Non-pigmented ciliary epithelial cell (primary cell): ENCODE measurements around the gene EVI5L.
"Not testable (repeated sequence)": the region's sequence is repeated elsewhere in the genome, so short reads cannot be mapped to it uniquely, and the experiment has no call there.

ENCODE experiments used
- DNase-seq: peaks from one replicate; pipeline ENCODE4 v3.0.0-alpha.2; 2010; ENCODE audit warnings: low read depth

The EVI5L gene

DNA sequence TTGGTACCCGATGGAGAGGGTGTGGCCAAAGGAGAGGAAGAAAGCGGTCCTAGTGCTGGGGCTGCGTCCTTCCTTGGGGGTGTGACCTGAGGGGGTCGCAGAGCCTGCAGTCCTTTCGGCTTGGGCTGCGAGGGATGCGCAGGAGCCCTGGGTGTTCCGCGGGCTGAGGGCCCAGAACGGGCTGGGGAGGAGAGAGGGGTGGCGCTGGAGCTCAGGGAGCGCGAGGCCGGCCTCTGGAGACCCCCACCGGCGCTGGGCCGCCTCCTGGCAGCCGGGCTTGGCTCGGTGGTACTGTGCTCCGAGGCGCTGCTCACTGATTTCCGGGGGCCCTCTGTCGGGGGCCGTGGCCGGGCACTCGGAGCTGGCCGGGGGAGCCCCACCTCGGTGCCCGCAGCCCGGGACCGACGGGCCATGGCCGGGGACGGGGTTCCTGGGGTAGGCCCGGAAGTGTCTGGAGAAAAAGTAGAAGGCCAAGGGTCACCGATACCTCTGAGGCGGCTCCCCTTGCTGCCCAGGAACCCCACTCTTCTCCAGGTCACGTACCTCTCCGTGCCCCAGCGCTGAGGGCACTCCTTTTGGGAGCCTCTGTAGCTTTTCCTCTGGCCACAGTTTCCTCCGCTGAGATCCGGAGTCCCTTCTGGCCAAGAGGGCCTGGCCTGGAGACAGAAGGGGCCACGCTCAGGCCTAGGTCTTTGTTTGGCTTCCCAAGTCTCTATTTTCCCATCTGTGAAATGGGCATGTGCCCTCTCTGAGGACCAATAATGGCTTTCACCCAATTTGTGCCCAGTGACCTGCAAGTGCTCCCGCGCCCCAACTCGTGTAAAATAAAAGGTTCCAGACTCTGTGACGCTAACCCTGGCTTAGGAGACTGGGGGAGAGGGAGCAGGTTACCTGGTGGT is 42.5 kb downstream of the EVI5L start:
- DNase-seq = no peak

DNA sequence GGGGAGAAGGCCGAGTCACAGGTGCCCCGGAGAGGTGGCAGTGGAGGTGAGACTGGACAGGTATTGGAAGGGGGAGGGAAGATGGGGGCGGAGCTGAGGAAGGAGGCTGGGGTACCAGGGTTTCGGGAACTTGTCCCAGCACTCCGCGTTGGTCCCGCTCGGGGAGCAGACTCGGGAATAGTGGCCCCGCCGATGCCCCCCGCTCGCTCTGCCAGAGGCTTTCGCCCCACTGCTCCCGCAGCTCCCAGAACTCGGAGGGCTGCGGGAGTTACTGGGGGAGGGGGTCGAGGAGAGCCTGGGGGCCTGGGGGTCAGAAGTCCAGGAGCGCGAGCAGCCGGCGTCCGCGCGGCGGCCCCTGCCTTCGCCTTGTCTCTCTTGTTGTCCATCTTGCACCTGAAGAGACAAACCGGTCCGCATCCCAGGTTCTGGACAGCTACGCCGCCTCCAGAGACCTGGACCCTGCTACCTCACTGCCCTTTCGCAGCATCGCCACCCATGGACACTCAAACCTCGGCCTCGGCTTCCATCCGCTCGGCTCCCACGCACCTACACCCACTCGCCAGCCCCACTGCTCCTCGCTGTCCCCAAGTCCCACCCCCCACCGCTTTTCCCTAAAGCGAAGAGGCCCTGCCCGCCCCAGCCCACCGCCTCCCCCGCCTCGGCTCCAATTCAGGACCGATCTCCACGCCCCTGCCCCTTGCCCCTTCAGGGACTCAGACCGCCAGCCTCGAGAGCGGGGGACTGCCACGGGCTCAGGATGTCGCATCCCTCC is 43.5 kb downstream of the EVI5L start:
- no peak for DNase-seq

DNA sequence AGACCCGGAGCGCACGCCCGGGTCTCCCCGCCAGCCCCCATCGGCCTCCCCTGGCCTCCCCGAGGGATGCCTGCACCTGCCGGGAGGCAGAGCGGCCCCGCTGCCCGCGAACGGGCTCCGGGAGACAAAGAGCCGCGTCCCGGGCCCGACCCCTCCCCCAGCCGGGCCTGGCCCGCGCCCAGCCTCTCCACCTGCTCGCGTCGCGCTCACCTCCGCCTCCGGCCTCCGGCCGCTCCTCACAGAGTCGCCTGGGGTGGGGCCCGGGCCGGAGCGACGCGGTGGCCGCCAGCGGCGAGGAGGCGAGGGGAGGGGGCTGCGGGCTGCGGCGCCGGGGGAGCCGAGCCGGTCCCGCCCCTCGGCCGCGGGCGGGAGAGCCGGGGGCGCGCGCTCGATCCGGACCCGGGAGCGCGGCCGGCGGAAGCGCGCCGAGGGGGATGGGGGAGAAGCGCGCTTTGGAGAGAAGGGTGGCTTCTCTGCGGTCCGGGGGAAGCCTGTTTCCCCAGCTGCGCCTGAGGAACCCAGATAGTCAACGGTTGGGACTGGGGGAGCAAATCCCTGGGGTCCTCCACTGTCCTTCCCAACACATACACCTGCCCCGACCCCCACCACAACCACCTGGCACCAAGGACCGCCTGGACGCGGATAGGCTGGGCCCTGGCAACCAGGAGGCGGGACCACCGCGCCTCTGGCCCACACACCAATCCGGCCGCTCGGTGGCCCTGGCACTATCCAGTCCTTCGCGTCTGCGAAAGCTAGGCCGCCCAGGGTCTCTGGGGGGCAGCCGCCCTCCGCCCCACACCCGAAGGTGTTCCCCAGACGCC is 44.3 kb downstream of the EVI5L start, which contains the start of gene PRR36:
PRR36 (minus strand) TSS at position 315 of the 821 bp plus-strand sequence. CDS start 701 bp downstream, outside the sequence.
- no peak for DNase-seq

DNA sequence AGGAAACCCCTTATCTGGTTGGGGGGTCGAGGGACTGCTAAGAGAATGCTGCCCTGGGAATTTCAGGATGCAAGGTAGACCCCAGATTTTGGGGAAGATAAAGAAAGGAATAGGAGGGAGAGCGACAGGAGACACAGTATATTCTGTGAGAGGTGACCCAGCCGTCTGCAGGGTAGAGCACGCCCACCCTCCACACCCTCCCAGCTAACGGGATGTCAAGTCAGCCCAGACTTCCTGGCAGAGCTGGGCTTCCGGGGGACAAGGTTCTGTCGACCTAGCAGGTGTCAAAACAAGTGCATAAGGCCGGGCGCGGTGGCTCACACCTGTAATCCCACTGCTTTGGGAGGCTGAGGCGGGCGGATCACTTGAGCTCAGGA is 44.9 kb downstream of the EVI5L start:
- DNase-seq = no peak

DNA sequence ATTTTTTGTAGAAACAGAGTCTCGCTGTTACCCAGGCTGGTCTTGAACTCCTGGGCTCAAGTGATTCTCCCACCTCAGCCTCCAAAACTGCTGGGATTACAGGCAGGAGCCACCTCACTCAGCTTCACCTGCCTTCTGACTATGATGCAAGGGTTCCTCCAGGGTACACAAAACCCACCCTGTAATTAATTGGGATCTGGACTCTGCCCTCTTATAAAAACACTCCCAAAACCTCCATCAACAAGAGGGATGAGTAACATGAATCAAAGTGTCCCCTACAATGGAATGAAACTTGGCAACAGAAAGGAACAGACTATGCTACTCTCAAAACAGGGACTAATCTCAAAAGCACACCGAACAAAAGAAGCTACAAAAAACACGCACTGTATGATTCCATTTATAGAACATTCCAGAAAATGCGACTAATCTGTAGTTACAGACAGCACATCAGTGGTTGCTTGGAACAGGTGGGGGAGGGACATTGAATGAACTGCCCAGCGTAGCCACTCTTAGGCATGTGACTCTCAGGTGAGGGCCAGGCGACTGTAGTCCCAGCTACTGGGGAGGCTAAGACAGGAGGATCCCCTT is 47.3 kb downstream of the EVI5L start:
- DNase-seq = no peak

DNA sequence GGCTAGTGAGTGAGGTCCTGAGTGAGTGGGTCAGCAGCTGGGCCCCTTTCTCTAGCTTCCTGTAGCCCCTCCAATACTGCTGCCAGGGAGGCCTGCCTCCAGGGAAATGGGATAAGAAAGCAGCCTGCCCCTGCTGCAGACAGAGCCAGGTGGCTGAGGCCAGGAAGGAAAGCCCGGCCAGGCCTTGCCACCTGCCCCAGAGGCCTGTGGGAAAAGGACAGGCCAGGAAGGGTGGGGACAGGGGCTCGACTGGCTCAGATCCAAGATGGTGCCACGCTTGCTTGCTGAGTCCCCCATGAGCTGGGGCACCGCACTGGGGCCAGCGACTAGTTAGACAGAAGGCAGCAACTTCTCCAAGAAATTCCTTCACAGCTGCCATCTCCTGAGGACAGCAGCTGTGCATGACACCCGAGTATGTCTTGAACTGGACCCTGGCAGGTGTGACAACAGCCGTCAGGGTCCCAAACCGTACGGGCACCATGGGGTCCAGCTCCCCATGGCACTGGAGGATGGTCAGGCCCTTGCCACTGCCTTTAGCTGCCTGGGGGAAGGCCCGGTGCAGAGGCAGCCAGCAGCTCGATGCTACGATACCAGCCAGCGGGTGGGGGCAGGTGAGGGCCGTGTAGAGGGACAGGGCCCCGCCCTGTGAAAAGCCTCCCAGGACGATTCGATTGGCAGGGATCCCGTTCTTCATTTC is 49.2 kb downstream of the EVI5L start:
- no peak for DNase-seq

DNA sequence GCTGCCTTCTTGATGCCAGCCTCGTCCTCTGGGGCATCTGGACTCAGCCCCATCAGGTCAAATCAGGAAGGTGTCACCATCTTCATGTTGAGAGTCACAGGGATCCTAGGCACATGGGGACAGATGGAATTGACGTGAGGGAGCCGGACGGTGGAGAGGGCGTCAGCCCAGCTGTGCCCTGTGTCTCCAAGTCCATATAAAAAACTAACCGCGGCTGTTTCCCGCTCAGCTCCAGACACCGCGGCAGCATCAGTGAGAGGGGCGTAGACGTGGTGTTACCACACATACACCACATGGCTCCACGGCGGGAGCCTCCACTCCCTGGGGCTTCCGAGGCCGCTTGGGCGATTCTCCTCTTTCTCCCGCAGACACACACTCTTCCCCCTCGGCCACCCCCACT is 49.8 kb downstream of the EVI5L start:
- DNase-seq = no peak

DNA sequence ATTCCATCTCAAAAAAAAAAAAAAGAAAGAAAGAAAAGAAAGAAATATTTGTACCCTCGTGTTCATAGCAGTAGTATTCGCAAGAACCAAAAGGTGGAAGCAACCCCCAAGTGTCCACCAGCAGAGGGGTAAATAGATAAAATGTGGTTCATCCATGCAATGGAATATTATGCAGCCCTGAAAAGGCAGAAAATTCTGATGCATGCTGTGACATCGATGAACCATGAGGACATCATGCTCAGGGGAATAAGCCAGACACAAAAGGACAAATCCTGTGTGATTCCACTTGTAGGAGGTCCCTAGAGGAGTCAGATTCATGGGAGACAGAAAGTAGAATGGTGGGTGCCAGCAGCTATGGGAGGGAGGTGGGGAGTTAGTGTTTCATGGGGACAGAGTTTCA is 51.9 kb downstream of the EVI5L start:
- no peak for DNase-seq

DNA sequence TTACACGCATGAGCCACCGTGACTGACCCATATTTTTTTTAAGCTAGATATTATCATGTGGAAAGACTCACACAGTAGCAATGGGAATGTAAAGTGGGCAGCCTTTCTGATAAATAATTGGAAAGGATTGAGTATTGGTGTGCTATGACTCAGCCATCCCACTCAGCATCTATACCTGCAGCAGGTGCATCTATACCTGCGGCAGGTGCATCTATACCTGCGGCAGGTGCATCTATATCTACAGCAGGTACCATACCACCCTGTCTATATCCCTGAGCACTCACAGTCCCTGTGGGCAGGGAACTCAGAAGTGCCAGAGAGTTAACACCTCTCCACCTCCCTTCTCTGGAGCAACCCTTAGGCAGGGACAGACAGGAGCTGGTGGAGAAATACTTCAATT is 53.1 kb downstream of the EVI5L start:
- DNase-seq = no peak

DNA sequence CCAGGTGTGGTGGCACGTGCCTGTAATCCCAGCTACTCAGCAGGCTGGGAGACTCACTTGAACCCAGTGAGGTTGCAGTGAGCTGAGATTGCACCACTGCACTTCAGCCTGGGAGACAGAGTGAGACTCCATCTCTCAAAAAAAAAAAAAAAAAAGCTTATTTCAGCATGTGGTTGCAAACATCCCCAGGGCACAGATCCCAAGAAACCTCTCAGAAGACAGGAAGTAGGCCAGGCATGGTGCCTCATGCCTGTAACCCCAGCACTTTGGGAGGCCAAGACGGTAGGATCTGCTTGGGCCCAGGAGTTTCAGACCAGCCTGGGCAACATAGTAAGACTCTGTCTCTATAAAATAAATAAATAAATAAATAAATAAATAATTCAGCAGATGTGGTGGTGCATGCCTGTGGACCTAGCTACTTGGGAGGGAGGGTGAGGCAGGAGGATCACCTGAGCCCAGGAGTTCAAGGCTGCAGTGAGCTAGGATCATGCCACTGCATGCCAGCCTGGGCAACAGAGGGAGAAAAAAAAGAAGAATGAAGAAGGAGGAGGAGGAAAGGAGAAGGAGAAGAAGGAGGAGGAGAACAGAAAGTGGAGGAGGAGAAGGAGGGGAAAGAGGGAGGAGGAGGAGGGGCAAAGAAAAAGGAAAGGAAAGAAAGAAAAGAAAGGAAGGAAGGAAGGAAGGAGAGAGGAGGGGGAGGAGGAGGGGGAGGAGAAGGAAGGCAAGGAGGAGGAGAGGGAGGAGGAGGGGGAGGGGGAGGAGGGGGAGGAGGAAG is 54.0 kb downstream of the EVI5L start:
- no peak for DNase-seq

DNA sequence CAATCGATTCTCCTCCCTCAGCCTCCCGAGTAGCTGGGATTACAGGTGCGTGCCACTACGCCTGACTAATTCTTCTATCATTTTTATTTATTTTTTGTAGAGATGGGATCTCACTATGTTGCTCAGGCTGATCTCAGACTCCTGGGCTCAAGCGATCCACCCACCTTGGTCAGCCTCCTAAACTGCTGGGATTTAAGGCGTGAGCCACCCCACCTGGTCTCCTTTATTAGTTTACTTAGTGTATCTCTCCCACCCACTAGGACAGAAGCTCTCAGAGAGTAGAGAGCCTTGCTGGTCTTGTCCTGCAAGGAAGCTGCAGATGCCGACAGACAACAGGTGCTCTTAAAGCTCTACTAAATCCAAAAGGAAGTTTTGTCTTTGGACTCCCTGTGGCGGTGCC is 55.8 kb downstream of the EVI5L start:
- no peak for DNase-seq

DNA sequence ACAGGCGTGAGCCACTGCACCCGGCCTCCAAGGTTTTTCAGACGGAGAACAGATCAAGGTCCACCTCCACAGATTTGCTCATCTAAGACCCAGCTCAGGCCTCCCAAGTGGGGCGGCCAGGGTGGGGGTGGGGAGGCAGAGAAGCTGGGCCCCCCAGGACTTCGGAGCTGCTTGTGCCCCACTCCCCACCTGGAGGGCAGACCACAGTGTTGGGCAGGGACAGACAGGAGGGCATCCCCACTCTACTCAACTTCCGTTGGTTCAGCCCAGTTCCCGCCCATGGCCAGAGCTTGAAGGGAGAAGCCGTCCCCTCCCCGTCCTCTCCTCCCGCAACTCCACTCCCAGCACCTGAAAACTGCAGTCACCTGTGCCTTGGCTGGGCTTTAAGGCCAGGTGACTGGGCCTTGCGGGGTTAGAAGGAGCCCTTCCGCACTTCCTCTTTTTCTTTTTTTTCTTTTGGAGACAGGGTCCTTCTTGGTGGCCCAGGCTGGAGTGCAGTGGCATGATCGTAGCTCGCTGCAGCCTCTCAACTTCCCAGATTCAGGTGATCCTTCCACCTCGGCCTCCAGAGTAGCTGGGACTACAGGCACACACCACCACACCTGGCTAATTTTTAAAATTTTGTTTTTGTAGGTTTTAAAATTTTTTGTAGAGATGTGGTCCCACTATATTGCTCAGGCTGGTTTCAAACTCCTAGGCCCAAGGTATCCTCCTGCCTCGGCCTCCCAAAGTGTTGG is 57.6 kb downstream of the EVI5L start:
- DNase-seq = no peak

DNA sequence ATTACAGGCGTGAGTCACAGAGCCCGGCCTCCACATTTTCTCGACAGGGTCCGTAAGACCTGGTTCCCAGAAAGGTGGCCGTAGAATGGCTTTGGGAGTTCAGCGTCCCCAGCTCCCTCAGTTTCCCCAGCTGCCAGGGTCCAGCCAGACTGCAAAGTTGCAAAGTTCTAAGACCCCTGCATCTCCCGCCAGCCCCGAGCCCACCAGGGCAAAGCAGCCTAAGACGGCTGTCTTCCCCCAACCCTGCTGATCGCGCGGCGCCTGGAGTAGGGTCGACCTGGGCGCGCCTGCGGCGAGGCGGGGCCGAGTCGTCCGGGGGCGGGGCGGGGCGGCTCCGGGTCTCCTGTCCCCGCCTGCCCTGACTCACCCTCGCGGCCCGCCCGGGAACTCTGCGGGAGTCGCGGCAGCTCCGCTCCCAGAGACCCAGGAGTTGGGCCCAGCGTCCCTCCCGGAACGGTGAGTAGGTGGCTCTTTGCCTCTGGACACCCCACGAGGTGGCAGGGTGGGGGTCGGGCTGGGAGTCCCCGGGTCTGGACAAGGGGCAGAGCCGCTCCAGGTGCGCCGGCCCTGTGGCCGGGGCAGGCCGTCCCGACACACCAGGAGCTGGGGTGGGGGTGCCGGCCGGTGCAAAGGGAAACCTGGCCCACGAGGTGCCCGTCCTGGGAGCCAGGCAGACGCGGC is 58.3 kb downstream of the EVI5L start, which contains the start of gene LRRC8E:
LRRC8E (plus strand) TSS at position 366 of the 681 bp plus-strand sequence. CDS start 7,094 bp downstream, outside the sequence.
- no peak for DNase-seq

DNA sequence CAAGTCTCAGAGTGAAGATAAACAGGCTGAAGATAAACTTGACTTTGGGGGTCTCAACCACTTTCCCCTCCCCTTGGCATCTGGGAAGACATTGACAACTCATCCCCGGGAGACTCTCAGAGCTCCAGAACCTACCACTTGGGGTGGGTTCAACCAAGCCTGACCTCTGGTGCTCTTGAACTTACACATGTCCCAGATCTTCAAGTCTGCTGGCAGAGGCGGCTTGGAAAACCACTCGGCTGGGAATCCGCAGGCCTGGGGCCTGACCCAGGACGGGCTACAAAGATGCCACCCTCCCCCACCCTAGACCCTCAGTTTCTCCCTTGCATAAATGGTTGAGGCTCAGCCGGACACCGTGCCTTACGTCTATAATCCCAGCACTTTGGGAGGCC is 58.8 kb downstream of the EVI5L start:
- DNase-seq = no peak

DNA sequence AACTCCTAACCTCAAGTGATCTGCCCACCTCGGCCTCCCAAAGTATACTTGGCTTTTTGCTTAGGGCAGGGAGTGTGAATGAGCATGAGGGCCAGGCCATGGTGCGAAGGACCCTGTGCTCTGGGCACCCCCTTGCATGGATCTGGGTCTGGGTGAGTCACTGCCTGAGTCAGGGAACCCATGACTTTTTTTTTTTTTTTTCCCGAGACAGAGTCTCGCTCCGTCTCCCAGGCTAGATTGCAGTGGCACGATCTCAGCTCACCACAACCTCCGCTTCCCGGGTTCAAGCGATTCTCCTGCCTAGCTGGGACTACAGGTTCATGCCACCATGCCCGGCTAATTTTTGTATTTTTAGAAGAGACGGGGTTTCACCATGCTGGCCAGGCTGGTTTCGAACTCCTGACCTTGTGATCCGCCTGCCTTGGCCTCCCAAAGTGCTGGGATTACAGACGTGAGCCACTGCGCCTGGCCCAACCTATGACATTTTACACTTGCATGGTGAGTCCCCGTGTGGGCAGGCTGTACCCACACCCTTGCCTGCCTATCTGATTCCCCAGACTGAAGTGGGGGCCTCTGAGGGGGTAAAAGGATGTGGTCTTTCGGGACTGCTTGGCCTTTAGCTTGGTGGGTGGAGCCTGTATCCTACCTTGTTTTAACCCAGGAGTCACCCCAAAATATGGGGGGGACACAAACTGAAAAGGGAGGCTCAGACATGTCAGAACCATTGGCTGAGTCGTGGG is 63.5 kb downstream of the EVI5L start:
- not testable (repeated sequence) for DNase-seq

DNA sequence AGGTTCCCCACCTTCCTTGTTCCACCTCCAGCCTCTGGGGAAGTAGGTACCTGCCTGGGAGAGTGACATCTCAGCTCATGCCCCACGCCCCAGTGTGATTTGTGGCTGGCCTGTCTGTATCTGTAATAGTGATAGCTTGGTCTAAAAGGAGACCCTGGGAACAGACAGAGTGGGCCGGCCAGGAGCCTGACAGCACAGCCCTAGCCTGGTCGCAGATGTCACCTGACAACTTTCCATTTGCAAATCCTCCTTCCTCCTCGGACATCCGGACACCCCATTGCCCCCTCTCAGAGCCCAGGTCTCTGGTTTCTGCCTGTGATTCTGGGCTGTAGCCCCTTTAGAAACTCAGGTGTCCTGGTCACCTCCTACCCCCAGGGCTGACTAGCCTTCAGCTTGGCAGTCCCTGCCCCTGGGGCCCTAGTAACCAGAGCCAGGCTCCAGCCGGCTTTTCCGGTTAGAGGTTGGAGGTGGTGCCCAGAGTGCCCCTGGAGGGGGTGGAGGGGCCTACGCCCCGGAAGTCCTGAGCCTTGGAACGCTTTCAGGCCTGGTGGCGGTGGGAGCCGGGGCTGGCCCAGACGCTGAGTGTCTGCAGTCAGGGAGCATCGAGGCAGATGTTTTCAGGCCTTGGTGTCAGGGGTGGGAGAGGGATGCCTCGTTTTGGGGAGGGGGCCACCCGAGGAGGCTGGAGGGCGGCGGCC is 64.7 kb downstream of the EVI5L start:
- DNase-seq = no peak

DNA sequence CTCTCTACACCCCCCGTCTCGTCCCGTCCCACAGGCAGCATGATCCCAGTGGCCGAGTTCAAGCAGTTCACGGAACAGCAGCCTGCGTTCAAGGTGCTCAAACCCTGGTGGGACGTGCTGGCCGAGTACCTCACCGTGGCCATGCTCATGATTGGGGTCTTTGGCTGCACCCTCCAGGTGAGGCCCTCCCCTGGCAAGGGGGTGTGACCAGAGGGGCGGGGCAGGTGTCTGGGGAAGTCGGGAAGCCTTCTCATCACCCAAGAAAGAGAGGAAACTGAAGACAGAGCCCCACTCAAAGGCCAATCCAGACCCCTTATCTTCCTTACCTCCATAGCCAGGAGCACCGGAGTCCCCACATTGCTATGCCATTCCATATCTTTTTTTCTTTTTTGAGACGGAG is 65.5 kb downstream of the EVI5L start:
- no peak for DNase-seq

DNA sequence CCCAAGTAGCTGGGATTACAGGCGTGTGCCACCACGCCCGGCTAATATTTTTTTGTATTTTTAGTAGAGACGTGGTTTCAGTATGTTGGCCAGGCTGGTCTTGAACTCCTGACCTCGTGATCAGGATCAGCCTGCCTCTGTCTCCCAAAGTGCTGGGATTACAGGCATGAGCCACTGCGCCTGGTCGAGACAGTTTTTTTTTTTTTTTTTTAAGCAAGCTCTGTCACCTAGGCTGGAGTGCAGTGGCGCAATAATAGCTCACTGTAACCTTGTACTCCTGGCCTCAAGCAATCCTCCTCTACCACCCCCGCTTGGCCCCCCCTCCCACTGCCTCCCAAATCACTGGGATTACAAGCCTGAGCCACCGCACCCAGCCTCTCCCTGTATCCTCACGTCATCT is 67.3 kb downstream of the EVI5L start:
- DNase-seq = no peak
